Heart left ventricle (tissue), 13 donors: Measurements from ENCODE around the gene ANAPC1.
"Not testable (repeated sequence)": the region's sequence is repeated elsewhere in the genome, so short reads cannot be mapped to it uniquely, and the experiment has no call there.

Experiments
- CTCF ChIP-seq, 12 donors: fragments of 200-600 bp; sonication (generic) in 4 of 12; IDR thresholded peaks; one replicate each; pipeline versions ENCODE4 v1.5.0 to v1.8.0; 2018 to 2022; ENCODE audit warnings: antibody characterized with exemption in 12 of 12, mild to moderate bottlenecking in 5 of 12
- POLR2A ChIP-seq, 2 donors: fragments of 450-650 bp; IDR thresholded peaks; one replicate each; pipeline ENCODE4 v1.6.1; 2017; ENCODE audit warnings: antibody characterized with exemption in 2 of 2, mild to moderate bottlenecking in 2 of 2, moderate library complexity in 2 of 2
- donor health status: ischemic (EF 13 %, LVEDD 7.1; RV severe dilation, severe dysfunction).
- donor health status: DM: no; HTN: yes; CAD: no.
- donor health status: DM: no; HTN: no; CAD: no.
- donor health status: ischemic (EF 25% LVEDD 6.9; RV normal size, moderate dysfunction).
- donor health status: ischemic (EF 25% LVEDD 5.7; RV mildly dilated, moderate dysfunction).
- donor health status: ischemic (EF 35%, LVEDD 5.7; RV mildly dilated, moderate dysfunction).
- donor health status: nonischemic (EF 11% LVEDD 7.7; RV severe dilation, severe dysfunction).
- donor health status: DM: yes; HTN: yes; CAD: no.
- donor health status: PGD.
- donor health status: ischemic (EF 29% LVEDD 5.4; RV normal size, mild dysfunction).
- donor health status: nonischemic (EF 23%, LVEDD 6.1; RV moderate dilation, normal function).

GRCh38 chr2:111784081-111784480 lies 99.9 kb downstream of the ANAPC1 start:
- not testable (repeated sequence) for TF ChIP-seq CTCF, POLR2A (IDR thresholded peaks at IDR 0.05)
